WI38 (cell line): ENCODE data around the gene SPTBN2.

Source experiments
- H3K4me3 ChIP-seq: 2 replicates; pipeline ENCODE4 v1.5.1; 2011; ENCODE audit warnings: low read depth, mild to moderate bottlenecking, control low read depth, low read length
- CTCF ChIP-seq: IDR thresholded peaks from 2 replicates; pipeline ENCODE4 v1.5.1; 2012; ENCODE audit warnings: low read depth, mild to moderate bottlenecking, control low read depth, low read length

Gene SPTBN2

DNA sequence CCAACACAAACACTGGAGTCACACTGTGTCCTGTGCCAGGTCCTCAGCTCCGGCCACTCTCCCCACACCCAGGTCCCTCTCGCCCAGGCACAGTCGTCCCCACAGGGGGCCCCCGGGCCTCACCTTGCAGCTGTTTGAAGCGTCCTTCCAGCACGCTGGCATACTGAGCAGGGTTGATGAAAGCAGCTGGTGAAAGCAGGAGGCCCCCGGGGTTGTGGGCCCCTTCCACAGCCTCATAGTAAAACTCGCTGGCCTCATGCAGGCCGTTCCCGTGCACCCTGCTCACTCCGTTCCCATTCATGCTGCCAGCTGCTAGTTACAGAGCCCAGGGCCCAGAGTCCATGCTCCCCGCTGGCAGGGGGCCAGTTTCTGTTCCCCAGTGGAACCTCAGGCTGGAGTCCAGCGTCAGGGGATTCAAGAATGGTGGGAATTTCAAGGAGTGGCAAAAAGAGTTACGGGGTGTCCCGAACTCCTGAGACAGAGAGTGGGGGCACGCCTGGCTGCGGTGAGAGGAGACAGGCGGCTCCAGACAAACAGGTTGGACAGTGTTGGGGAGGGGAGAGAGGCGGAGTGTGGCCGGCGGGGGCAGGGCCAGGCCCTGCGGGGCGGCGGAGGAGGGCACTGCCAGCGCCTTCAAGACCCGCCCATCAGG lies 10.6 kb downstream of the SPTBN2 start:
- H3K4me3 ChIP-seq, result no peak overlapping the region
- TF ChIP-seq CTCF, result no peak

GRCh38 chr11:66717925-66718319 lies 11.1 kb downstream of the SPTBN2 start:
- H3K4me3 ChIP-seq, result no peak overlapping the region
- TF ChIP-seq CTCF, result no peak

GRCh38 chr11:66716996-66717395 lies 12.0 kb downstream of the SPTBN2 start:
- no peak overlapping the region for H3K4me3 ChIP-seq
- no peak for TF ChIP-seq CTCF

DNA sequence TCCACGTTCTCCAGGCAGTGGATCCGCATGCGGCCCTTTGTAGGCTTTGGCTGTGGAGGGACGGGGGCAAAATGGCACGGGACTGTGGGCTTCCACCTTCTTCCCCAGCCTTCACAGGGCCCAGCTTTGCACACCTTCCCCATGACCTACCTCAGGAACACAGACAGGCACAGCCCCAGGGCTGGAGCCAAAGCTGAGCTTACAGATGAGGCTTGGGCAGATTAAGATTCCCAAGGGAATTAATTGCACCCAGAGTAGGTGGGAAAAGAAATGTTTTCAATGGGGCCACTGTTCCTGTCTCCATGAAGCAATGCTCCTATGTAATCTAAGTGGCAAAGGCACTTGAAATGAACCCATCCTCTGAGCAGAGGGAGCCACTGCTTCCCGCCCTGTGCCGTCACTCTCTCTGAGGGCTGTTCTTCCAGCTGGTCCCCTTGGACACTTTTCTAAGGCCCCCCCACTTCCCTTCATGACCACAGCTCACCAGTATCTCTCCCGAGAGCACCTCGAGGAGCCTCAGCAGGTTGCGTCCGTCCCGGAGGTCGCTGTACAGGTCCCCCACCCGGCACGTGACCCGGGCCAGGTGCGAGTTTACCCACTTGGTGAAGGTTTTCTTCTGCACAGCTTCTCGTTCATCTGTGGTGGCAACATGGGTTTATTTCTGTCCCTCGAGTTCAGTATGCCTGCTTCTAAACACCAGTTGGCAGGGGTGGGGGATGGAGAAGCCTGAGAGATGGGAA lies 13.5 kb downstream of the SPTBN2 start:
- no peak for TF ChIP-seq CTCF
- H3K4me3 ChIP-seq, result no peak overlapping the region

GRCh38 chr11:66713746-66714480 lies 15.1 kb downstream of the SPTBN2 start:
- no peak for TF ChIP-seq CTCF
- H3K4me3 ChIP-seq, result no peak overlapping the region

DNA sequence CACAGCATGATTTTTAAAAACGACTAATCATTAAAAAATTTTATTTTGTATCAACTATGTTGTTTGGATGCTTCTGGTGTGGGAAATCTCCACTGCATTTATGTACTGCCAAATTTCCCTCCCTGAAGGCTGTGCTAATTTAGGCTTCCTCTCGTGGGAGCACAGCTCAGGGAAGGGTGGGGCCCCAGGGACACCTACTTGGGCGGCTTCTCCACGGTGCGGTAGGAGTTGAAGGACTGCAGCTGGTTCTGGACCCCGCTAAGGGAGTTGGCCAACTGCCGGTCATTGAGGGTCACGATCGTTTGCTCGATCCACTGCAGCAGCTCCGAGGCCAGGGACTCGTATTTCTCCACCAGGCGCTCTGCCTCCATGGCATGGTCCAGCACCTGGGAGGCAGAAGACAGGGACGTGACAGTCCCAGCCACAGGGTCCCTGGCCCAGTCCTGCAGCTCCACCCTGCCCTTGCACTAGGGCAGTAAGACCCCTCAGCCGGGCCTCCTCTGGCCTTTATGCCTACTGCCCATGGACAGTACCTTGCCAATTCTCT lies 18.6 kb downstream of the SPTBN2 start:
- TF ChIP-seq CTCF, result no peak
- no peak overlapping the region for H3K4me3 ChIP-seq
